T1000 (cell line): ENCODE results near the gene ADCY1.
"Not testable (repeated sequence)": the region's sequence is repeated elsewhere in the genome, so short reads cannot be mapped to it uniquely, and the experiment has no call there.

ENCODE experiments used
- DNase-seq: peaks from one replicate; lab custom pipeline; 2025; ENCODE audit warnings: mixed read lengths; lab: John Stamatoyannopoulos, UW

Gene ADCY1

GRCh38 chr7:45712872-45713668 is 138.9 kb downstream of the ADCY1 start:
- DNase-seq = no peak

GRCh38 chr7:45713669-45714520 is 139.7 kb downstream of the ADCY1 start:
- DNase-seq = no peak

GRCh38 chr7:45714521-45714820 is 140.3 kb downstream of the ADCY1 start:
- no peak for DNase-seq

GRCh38 chr7:45715471-45716352 is 141.5 kb downstream of the ADCY1 start:
- DNase-seq = no peak

- DNase-seq = no peak
Measured at GRCh38 chr7:45716380-45717203, 142.4 kb downstream of the ADCY1 start.

GRCh38 chr7:45717537-45718235 is 143.5 kb downstream of the ADCY1 start:
- no peak for DNase-seq

GRCh38 chr7:45718464-45719330 is 144.5 kb downstream of the ADCY1 start:
- DNase-seq = no peak

- DNase-seq = no peak
Measured at GRCh38 chr7:45720989-45721388, 146.8 kb downstream of the ADCY1 start.

GRCh38 chr7:45721686-45722598 is 147.8 kb downstream of the ADCY1 start:
- DNase-seq = no peak

GRCh38 chr7:45725231-45725630 is 151.1 kb downstream of the ADCY1 start:
- DNase-seq = not testable (repeated sequence)

GRCh38 chr7:45726883-45727282 is 152.7 kb downstream of the ADCY1 start:
- DNase-seq = no peak

GRCh38 chr7:45731692-45732443 is 157.7 kb downstream of the ADCY1 start:
- DNase-seq = not testable (repeated sequence)

GRCh38 chr7:45738920-45739319 is 164.8 kb downstream of the ADCY1 start:
- DNase-seq = not testable (repeated sequence)

GRCh38 chr7:45740573-45740972 is 166.4 kb downstream of the ADCY1 start:
- not testable (repeated sequence) for DNase-seq

GRCh38 chr7:45748976-45749375 is 174.8 kb downstream of the ADCY1 start:
- not testable (repeated sequence) for DNase-seq

GRCh38 chr7:45751352-45751751 is 177.2 kb downstream of the ADCY1 start:
- DNase-seq = not testable (repeated sequence)

GRCh38 chr7:45756333-45756732 is 182.2 kb downstream of the ADCY1 start:
- not testable (repeated sequence) for DNase-seq

- DNase-seq = not testable (repeated sequence)
Measured at GRCh38 chr7:45756757-45757156, 182.6 kb downstream of the ADCY1 start.
